ENCODE results near the gene LRP1B.

Gene LRP1B

GRCh38 chr2:141941210-141941714 lies 189.6 kb downstream of the LRP1B start:
- TF ChIP-seq USF1 (IDR thresholded peaks at IDR 0.05) (no peak), TAF1 (IDR thresholded peaks at IDR 0.05; ENCODE audit: low read depth) (no peak), MAX (IDR thresholded peaks at IDR 0.05) (no peak), ZBTB7A (IDR thresholded peaks at IDR 0.05; ENCODE audit: low read depth) (no peak), FOXM1 (IDR thresholded peaks at IDR 0.05; ENCODE audit: borderline replicate concordance, low read depth) (no peak), EGR1 (IDR thresholded peaks at IDR 0.05) (no peak), REST (IDR thresholded peaks at IDR 0.05; ENCODE audit: low read depth) (no peak), CEBPB (IDR thresholded peaks at IDR 0.05) (no peak), EP300 (IDR thresholded peaks at IDR 0.05; ENCODE audit: borderline replicate concordance) (no peak), NFIC (IDR thresholded peaks at IDR 0.05) (no peak), TEAD4 (IDR thresholded peaks at IDR 0.05) (no peak), TCF12 (IDR thresholded peaks at IDR 0.05; ENCODE audit: low read depth) (no peak), CREB1 (IDR thresholded peaks at IDR 0.05; ENCODE audit: low read depth) (no peak), YY1 (IDR thresholded peaks at IDR 0.05; ENCODE audit: low read depth) (no peak)

DNA sequence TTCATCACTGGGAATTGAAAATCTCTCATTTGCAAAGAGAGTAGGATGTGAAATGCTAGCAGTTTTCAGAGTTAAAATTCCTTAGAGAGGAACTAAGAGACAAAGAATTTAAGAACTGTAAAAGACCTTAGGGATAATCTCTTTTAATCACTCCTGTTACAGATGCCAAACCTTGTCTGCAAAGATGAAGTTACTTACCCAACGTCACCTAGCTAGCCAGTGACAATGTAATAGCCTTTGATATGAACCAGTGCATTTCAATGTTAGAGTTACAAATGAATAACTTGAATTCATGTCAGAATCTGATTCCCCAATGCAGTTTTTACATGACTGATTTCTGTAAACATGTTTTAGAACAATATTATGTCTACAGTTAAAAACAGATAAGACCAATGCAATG lies 190.1 kb downstream of the LRP1B start:
- no peak for TF ChIP-seq REST (IDR thresholded peaks at IDR 0.05; ENCODE audit: low read depth)
- TF ChIP-seq TAF1 (IDR thresholded peaks at IDR 0.05; ENCODE audit: low read depth) = no peak
- TF ChIP-seq NFIC (IDR thresholded peaks at IDR 0.05) = no peak
- no peak for TF ChIP-seq ZBTB7A (IDR thresholded peaks at IDR 0.05; ENCODE audit: low read depth)
- no peak for TF ChIP-seq TEAD4 (IDR thresholded peaks at IDR 0.05)
- TF ChIP-seq FOXM1 (IDR thresholded peaks at IDR 0.05; ENCODE audit: borderline replicate concordance, low read depth) = no peak
- TF ChIP-seq CREB1 (IDR thresholded peaks at IDR 0.05; ENCODE audit: low read depth) = no peak
- no peak for TF ChIP-seq MAX (IDR thresholded peaks at IDR 0.05)
- TF ChIP-seq YY1 (IDR thresholded peaks at IDR 0.05; ENCODE audit: low read depth) = no peak
- TF ChIP-seq RAD21 (IDR thresholded peaks at IDR 0.05; ENCODE audit: low read depth) = no peak
- no peak for TF ChIP-seq EGR1 (IDR thresholded peaks at IDR 0.05)
- no peak for TF ChIP-seq CEBPB (IDR thresholded peaks at IDR 0.05)
- no peak for TF ChIP-seq EP300 (IDR thresholded peaks at IDR 0.05; ENCODE audit: borderline replicate concordance)
- TF ChIP-seq TCF12 (IDR thresholded peaks at IDR 0.05; ENCODE audit: low read depth) = no peak
- no peak for TF ChIP-seq USF1 (IDR thresholded peaks at IDR 0.05)

- no peak for TF ChIP-seq REST (IDR thresholded peaks at IDR 0.05; ENCODE audit: low read depth)
- TF ChIP-seq TAF1 (IDR thresholded peaks at IDR 0.05; ENCODE audit: low read depth) = no peak
- no peak for TF ChIP-seq EGR1 (IDR thresholded peaks at IDR 0.05)
- no peak for TF ChIP-seq ZBTB7A (IDR thresholded peaks at IDR 0.05; ENCODE audit: low read depth)
- TF ChIP-seq RAD21 (IDR thresholded peaks at IDR 0.05; ENCODE audit: low read depth) = no peak
- TF ChIP-seq FOXM1 (IDR thresholded peaks at IDR 0.05; ENCODE audit: borderline replicate concordance, low read depth) = no peak
- TF ChIP-seq TEAD4 (IDR thresholded peaks at IDR 0.05) = no peak
- no peak for TF ChIP-seq MAX (IDR thresholded peaks at IDR 0.05)
- TF ChIP-seq CREB1 (IDR thresholded peaks at IDR 0.05; ENCODE audit: low read depth) = no peak
- TF ChIP-seq YY1 (IDR thresholded peaks at IDR 0.05; ENCODE audit: low read depth) = no peak
- no peak for TF ChIP-seq USF1 (IDR thresholded peaks at IDR 0.05)
- TF ChIP-seq TCF12 (IDR thresholded peaks at IDR 0.05; ENCODE audit: low read depth) = no peak
- no peak for TF ChIP-seq EP300 (IDR thresholded peaks at IDR 0.05; ENCODE audit: borderline replicate concordance)
- TF ChIP-seq NFIC (IDR thresholded peaks at IDR 0.05) = no peak
- TF ChIP-seq CEBPB (IDR thresholded peaks at IDR 0.05) = no peak
Measured at GRCh38 chr2:141933226-141933625, 197.6 kb downstream of the LRP1B start.

Measured in Ishikawa (cell line).